Stimulated activated CD4-positive, alpha-beta T cell treated with anti-CD3 and anti-CD28 coated beads, Interleukin-12 subunit alpha, Interleukin-12 subunit beta, amount 100 ng/mL, for 48 hours (primary cell): ENCODE results near the gene RNF141.

Experiments used
- DNase-seq, 3 donors: peaks; one replicate each; pipeline ENCODE4 v3.0.0-alpha.2; 2020; ENCODE audit warnings: low read depth in 2 of 3, low spot score in 1 of 3

RNF141 gene

DNA sequence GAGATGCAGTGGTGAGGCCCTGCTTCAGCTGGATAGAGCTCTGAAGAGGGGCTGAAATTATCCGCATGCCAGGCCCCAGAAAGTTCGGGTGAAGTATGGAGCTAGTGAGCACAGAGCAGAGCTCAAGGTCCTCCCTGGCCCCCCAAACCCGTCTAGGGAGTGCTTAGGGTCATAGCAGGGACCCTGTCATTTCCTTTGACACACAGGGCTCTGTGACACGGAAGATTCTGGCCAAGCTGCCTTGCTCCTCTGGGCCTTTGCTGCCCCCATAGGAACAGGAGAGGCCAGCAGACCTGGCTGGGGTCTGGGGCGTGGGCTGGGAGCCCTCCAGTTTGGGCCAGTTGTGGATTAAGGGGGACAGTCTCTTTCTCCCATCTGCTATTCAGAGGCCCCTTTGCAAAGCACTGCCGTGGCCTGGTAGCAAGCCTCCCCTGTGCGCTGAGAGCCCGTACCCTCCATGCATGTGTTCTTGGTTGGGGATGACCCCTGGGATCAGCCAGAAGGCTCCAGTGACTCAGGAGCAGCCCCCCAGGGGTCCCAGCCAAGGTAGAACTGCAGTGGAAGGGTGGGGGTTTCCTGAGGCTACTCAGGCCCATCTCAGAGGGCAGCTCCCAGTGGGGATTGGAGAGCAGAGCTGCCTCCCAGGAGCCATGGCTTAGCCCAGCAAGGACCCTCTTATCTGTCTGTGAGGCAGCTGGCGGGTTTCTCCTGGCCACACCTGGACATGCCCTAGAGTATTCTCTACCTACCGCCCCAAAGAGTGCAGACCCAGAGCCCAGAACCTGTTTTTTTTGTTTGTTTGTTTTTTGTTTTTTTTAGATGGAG is 42.3 kb downstream of the RNF141 start:
- no peak for DNase-seq

DNA sequence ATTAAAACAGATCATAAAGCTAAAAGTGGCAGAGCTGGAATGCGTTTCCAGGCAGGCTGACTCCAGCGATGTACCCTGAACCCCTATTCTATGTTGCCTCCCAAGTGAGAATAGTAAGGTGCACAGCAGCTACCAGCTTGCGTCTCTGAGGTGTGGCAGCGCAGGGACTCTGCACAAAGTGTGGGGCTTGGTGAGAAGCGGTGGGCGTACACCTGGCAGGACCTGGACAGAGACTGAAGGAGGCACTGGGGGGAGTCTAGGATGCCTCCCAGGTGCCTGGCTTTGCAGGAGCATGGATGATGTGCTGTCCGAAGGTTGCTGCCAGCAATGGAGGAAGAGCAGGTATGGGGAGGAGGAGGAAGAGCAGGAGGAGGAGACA is 43.0 kb downstream of the RNF141 start:
- DNase-seq, result no peak

DNA sequence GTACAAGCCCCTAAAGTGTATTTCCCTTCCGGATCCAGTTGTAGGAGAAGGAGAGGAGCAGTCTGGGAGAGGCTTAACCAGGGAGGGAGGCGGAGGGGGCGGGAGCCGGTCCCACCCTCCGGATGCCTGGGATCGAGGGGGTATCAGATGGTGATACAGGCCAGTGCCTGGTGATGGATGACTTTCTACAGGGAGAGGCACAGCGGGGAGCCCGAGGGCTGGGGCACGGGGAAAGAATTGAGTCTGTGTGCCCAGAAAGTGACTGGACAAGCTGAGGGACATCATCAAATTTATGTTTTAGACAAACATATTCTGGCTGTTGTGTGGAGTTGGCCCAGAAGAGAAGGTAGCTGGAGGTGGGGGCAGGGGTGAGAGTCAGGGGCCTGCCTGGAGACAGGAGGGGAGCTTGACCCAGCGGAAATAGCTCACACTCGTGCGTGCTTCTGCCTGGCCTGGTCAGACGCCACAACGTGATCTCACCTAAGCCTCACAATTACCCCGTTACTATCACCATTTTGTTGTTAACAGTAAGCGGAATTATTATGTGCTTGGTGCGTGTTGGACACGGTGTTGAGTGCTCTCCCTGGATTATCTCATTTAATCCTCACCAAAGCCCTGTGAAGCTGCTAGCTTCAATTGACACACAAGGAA is 43.5 kb downstream of the RNF141 start:
- DNase-seq, result no peak

DNA sequence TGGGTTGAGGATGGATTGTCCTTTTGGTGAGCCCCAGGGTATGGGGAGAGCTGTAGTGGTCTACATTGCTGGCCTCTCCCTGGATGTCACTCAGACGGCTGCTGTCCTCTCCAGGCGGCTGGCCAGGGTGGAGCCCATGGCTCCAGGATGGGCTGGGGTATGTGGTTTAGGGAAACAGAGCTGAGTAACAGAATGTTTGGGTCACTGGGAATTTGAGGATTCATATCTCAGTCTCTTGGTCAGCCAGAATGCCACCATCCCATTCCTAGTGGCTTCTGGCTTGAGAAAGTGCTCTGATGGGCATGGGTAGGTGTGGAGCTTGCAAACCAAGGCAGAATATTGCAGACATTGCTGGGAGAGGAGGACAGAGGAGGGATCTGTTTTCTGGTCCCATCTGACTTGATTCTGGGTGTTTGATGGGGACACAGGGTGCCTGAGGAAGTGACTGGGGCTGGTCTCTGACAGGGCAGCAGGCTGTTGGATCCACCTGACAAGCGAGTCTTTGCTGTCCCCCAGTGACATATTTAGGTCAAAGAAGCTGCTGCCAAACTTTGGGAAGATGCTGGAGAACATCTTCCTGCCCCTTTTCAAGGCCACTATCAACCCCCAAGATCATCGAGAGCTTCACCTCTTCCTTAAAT is 44.6 kb downstream of the RNF141 start:
- no peak for DNase-seq

DNA sequence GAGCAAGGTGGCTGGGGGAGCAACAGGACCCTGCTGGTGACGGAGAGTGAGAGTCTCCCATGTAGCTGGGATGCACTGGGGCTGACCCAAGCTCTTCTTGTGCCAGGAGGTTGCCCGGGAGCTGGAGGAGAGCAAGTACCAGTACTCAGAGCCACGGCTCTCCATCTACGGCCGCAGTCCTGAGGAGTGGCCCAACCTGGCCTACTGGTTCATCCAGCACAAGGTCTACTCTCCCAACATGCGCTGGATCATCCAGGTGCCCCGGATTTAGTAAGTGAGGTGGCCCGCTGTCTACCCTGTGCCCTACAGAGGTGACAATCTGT is 45.6 kb downstream of the RNF141 start:
- no peak for DNase-seq

DNA sequence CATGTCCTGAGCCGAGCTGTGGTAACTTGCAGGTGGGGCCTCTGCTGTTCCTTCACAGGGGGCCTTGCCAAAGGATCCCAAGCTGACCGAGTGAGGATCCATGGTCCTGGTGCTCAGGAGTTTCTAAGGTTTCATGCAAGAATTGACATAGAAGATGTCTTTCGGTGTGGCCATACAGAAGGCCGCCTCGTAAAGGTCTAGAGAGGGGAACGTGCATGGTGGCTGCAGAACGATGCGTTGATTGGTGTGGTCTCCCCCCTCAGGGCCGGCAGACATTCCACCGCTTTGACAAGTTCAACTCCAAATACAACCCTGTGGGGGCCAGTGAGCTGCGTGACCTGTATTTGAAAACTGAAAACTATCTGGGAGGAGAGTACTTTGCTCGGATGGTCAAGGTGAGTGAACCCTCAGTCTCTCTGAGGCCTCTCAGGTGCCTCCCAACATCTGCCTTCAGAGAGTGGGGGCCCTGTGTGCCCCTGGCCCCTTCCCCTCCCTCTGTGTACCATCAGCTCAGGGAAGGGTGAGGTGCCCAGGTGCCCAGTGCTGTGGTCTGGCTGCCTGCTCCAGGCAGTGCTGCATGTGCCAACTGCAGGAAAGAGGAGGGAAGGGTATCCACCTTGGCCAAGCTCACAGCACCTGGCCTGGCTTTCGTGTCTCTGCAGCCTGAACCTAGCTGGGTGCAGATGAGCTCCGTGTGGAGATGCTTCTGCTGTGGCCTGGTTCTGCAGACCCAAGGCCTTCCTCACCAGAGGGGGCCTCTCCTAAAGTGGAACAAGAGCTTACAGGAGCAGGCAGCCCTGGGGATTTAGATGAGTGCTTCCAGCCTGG is 46.1 kb downstream of the RNF141 start:
- no peak for DNase-seq

DNA sequence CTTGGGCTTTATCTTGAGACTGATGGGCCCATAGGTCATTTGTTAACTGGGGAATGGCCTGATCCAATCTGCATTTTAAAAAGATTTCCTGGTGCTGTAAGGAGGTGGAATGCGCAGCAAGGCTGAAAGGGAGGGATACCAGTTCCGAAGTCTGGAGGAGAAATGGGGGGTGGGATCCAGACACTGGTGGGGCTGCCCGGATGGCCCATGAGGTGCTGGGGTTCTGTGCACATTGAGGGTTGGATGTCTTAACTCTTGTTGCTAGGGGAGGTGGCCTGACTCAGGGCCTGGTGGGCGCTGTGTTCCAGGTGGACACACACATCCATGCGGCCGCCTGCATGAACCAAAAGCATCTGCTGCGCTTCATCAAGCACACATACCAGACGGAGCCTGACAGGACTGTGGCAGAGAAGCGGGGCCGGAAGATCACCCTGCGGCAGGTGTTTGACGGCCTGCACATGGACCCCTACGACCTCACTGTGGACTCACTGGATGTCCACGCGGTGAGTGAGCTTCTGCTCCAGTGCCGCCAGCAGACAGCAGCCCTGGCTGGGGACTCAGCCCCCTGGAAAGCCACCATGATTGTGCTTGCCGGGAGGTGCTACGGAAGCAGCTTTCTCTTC is 47.8 kb downstream of the RNF141 start:
- DNase-seq, result no peak

DNA sequence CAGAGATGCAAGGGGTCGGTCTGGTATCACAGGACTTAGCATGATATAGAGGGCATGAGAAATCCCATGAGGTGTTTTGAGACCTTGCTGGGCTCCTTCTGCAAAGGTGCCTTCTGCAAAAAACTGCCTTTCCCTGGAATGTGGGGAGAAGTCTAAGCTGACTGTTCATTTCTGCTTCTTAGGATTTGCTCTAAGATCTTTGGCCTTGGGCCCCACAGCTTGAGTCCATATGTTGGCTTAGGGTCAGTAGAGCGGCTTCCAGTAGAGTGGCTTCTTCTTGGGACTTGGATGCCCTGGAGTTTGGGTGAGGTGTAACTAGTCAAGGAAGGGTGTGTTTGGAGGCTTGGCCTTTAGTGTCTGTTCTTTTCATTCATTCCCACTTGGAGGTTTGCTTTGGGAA is 48.9 kb downstream of the RNF141 start:
- no peak for DNase-seq

DNA sequence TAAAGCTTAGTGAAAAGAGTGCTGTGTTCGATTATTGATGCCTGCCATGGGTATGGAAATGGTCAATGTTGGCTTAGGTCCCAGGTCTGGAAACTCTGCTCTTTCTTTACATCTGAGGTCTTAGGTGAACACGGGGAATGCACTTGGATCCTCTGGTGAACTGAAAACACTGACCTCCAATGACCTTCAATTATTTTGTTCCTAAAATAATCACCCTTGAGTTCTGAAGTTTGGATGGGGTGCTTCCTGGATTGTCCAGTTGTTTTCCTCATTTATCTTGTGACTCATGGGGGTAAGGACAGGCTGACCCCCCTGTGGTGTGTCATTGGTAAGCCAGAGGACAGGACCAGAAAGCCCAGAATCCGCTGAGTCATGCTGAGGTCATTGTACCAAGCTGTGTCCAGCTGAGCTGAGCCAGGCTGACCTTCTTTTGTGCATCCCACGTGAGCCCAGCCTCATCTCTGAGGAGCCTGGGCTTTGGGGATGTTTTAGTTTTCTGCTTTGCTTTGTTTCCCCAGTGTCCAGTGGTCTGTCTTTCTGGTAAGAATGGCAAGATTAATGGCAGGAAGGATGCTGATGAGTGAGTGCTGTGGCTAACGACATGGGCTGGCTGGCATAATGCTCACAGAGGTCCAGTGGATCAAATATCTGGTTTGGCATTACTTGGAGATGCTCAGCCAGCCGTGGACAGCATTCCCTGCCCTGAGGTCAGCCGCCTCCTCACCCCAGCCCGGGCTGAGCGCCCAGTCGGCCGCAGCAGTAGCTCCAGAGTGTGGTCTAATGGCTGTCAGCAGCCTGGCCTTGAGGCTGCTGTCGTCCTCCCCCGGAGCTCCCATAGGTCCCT is 50.4 kb downstream of the RNF141 start:
- DNase-seq, result no peak

DNA sequence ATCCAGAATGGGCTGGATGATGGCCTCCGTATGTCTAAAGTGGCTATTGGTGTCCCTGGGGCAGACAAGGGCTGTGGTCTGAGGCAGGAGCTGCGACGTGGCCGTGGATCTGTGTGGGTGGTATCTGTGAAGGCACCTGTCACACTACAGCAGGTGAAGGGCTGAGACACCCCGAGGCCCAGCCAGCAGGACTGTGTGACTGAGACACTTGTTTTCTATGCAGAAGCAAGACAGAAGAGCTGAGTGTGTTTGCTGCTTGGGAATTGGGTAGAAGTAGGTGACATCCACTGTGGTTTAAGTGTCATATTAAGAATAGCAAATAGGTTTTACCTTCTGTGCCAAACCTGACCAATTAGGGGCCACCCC is 51.0 kb downstream of the RNF141 start:
- DNase-seq, result no peak

DNA sequence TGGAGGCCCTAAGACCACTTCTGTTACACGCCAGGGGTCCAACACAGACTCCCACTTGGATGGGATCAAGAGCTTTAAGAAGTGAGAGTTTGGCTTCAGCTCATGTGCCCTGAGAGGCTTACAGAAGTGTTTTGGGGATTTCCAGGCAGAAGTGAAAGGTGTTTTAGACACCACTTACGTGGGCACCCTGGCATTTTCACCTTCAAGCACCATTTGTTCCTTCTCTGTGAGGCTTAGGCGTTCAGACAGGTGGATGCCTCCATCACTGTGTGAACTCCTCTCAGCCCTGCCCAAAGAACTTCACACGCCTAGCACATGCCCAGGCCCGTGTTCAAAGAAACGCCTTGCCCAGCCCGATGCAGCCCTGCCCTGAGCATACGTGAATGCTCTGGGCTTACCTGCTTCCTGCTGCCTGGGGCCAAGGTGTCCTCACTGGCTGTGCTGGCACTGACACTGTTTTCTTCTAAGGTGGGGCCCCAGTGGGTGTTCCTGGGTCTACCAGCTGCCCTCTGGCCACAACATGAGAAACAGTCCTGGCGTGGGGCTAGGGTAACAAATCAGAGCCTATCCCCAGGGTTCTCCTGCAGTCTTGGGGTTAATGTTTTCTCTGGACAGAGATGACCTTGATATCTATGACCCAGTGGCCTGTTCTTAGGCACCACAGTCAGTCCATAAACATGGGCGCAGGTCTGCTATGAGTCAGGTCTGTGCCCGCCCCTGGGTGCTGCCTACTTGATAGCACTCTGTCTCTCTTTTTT is 51.9 kb downstream of the RNF141 start:
- DNase-seq, result no peak

DNA sequence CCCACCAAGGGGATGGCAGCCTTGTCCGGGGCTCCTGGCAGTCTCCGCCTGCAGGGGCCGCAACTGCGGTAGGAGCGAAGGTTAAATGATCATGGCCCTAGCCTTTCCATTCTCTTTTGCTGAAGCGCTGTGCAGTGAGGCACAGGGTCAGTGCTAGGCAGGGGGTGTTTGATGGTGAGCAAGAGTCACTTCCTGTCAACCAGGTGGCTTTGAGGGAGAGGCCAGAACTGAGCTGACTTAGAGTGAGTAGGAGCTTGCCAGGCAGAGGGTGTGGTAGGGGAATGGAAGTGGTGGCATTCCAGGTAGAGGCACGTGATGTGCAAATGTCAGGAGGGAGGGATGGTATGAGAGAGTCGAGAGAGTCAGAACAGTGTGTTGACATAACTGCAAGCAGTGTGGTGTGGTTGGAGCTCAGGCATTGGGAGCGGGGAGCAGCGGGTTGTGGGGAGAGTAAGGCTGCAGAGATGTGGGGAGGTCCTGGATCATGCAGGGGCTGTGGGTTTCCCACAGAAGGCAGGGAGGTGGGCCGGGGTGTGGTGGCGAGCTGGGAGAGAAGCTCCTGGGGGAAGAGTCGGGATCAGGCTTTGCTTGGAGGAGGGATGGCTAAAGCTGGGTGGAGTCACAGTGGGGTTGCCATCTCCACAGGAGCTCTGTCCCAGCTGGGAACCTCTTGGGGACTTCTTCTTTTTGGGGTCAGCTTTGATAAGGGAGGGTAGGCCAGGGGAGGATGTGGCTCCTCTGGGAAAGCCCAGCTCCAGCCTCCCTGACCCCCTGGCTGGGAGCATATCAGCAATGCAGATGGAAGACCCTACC is 52.7 kb downstream of the RNF141 start:
- DNase-seq, result no peak

DNA sequence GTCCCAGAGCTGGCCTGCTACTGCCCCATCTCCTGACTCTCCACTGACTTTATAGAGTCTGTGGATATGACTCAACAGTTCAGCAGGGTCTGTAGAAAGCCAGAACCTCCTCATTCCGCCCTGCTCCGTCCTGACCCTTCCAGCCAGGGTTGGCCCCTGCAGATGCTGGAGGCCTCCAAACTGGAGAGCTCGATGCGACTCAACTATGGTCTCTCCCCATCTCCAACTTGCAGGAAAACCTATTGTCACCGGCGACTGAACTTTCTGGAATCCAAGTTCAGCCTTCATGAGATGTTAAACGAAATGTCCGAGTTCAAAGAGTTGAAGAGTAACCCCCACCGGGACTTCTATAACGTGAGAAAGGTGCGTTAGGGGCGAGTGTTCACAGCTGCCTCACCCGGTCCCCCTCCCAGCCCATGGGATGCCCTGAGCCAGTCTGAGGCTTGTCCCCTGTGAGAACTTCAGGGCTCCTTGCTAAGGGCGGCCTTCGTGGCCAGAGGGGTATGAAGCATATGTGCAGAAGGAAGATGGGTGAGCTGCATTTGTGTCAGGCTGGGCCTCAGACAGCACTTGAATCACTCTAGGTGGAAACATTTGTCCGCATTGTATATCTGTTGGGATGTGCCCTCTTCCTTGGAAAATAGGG is 53.9 kb downstream of the RNF141 start:
- no peak for DNase-seq

DNA sequence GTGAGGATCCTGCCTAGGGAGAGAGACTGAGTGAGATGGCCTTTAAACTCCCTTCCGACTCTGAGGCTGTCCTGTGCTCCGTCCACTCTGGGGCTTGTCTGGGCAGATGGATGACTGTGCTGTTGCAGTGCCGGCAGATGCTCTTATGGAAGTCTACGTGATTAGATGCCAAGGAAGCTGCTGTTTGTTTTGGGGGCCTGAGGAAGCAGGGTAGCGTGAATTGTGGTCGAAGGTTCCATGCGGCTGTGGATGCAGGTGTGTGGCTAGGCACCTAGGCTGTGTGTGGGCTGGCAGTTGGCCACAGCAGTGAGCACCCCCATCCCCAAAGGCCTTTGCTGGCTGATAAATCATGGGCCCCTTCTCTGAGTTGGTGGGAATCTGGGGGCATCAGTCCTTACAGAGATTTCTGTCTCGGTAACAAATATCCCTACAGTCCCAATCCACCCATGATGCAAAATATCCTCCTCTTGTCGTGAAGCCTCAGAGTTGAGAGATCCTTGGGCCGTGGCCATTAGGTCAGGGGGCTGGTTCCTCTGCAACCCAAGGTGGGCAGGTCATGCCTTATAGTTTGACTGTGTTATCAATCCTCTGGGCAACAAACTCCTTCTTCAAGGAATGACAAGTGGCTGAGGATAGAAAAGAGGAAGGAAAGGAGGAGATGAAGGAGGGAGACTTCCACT is 54.7 kb downstream of the RNF141 start:
- no peak for DNase-seq

DNA sequence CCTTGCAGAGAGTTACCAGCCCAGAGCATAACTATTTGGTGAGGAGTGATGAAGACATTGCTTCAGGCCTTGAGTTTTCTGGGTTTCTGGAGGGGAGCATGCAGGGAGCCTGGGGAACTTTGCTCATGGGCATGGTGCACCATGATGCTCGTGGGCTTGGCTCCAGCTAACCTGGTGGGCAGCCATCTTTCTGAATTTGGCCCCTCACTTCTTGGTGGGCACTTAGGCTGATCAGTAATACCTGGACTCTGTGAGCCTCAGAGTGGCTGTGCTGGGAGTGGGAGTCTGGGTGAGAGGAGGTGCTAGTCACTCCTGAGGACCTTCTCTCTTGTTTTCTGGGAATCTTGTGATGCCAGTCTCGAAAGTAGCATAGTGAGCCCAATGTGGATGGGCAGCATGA is 55.3 kb downstream of the RNF141 start:
- no peak for DNase-seq

DNA sequence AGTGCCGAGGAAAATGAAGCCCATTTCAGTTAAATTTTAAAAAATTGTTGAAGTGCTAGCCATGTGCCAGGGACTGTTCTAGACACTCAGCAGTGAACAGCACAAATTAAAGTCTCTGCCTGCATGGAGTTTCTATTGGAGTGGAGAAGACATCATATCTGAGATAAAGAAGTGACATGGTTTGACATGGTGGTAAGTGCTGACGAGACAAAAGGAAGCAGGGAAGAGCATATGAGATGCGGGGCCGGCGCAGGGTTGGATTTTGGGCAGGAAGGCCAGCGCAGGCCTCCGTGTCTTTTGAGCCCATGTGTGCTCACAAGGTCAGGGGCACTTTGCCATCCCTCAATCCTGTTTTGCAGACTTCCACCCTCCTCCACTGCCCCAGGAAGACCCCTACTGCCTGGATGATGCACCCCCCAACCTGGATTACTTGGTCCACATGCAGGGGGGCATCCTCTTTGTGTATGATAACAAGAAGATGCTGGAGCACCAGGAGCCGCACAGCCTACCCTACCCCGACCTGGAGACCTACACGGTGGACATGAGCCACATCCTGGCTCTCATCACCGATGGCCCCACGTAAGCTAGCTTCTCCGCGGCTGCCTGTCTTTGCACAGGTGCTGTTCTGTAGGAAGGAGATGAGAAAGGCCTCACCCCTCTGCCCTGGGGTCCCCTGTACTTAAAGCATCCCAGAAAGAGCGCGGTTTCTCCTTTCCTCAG is 56.4 kb downstream of the RNF141 start:
- no peak for DNase-seq

DNA sequence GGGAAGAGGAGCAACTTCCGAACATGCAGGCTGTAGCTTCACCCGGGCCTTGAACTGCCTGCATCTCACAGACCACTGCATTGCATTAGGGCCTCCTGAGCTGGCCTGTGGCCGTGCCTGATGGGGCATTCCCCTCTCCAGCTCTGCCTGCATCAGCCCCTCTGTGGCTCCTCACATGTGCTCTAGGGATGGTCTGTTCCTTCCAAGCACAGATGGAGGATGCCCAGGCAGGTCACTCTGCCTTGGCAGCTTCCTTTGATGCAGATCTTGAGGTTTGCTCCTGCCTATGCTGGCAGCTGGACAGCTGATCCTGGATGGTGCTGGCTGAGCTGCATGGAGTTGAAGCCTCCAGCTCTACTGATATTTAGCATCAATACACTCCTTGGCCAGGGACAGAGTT is 57.4 kb downstream of the RNF141 start:
- DNase-seq, result no peak
